Spinal cord (tissue), 10 donors: ENCODE measurements around the gene NME5. TPM values are rescaled to one million over a fixed set of nuclear protein-coding genes. Genes with fewer than 3 reads are reported as not detected.
"Not testable (repeated sequence)": the region's sequence is repeated elsewhere in the genome, so short reads cannot be mapped to it uniquely, and the experiment has no call there.

Experiments used
- DNase-seq, 6 donors: peaks; one replicate each; pipeline versions ENCODE4 v3.0.0 to v3.0.0-alpha.2; 2013 to 2015; ENCODE audit warnings: low spot score in 6 of 6, low read depth in 4 of 6
- H3K27ac ChIP-seq: one replicate; pipeline ENCODE4 v1.5.1; 2013; ENCODE audit warnings: low read depth, low read length, control low read depth
- H3K27me3 ChIP-seq: one replicate; pipeline ENCODE4 v1.6.1; 2013; ENCODE audit warnings: low read length; ENCODE audit not compliant: control insufficient read depth, insufficient read depth
- H3K36me3 ChIP-seq: one replicate; pipeline ENCODE4 v1.6.1; 2013; ENCODE audit warnings: low read length; ENCODE audit not compliant: control insufficient read depth, insufficient read depth
- H3K4me1 ChIP-seq: one replicate; pipeline ENCODE4 v1.6.1; 2013; ENCODE audit warnings: low read length; ENCODE audit not compliant: control insufficient read depth, insufficient read depth
- H3K4me3 ChIP-seq: one replicate; pipeline ENCODE4 v1.5.1; 2013; ENCODE audit warnings: low read depth, low read length, control low read depth
- H3K9me3 ChIP-seq: one replicate; pipeline ENCODE4 v1.6.1; 2013; ENCODE audit warnings: low read length; ENCODE audit not compliant: control insufficient read depth, insufficient read depth
- WGBS: methylation state at CpG from one replicate; pipeline ENCODE4 v1.1.5; 2013; ENCODE audit warnings: missing lambda C conversion rate; ENCODE audit not compliant: insufficient coverage; 5-methylcytosine and 5-hydroxymethylcytosine counted together
- polyA plus RNA-seq, 2 donors: library from polyadenylated mRNA; unstranded; fragments of 120-200 nt; gene quantifications; one replicate each; pipeline ENCODE4 v1.2.1, GENCODE V29; 2013; ENCODE audit not compliant: insufficient read length in 2 of 2
- total RNA-seq, 2 donors: library from RNA; depleted of rRNA in 1 of 2; stranded (reverse); fragments of 120-200 nt in 1 of 2; fragments of >200 nt in 1 of 2; gene quantifications; one replicate each; pipeline versions ENCODE4 v1.2.3 to v1.2.4, GENCODE V29; 2013 to 2014
- donor health status: healthy.

NME5 gene
- total and polyA plus RNA-seq, 4 donors: 17.0 to 24.4 (median 22.4) TPM

DNA sequence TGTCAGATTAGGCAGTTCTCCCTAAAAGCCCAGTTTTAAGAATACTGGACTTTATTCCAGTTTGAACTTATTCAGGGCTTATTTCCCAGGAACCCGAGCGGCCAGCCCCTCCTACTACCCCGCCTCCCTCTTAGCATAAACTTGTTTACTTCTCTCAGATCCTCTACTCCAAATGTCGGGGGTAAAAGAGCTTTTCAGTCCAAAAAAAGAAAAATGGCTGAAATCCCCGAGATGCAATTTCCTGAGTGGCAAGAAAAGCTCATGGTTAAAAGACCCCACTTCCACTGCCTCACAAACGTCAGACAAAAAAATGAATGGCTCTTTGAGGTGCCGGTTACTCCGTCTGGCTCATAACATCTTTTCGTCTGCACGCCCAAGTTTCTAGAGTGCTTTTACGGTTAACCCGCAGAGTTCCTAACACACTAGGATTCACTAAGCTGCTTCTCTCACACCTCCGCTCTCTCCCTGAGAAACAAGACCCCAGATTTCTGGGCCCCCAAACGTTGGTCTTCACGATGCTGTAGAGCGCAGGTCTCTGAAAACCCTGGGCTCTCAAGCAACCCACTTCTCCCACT, 38.8 kb upstream of the NME5 start:
- Histone ChIP-seq H3K4me1 (peaks cover 19% of the 10 kb centered on the region), H3K27ac (peak overlapping the region; percentile 94), H3K27me3 (no peaks in the 10 kb centered on the region), H3K9me3 (no peaks in the 10 kb centered on the region), H3K36me3 (peaks cover 33% of the 10 kb centered on the region), H3K4me3 (peak overlapping the region; percentile 95)
- DNase-seq: peak in 5 of 6 donors; percentile 17 to 57 (median 26)
- WGBS: 0% methylated on average over 15 of the region's 16 CpGs

DNA sequence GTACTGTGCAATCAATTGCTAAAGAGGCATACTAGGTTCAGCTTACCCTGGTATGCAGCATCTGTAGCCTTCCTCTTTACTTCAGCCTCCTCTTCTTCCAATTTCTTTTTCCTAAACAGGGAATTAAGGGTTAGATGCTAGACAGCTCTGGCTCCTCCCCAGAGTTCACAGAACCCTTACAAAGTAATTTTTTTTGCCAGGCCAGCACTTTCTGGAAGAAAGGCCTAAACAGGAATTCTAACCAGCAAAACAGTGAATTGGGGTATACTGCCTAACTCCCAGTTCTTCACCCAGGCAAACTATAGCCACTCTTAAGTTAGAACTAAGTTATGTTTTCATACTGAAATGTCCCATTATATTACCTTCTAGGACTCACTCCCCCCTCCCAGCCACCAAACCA, 31.1 kb upstream of the NME5 start:
- Histone ChIP-seq H3K36me3 (peaks cover 68% of the 10 kb centered on the region), H3K4me1 (no peaks in the 10 kb centered on the region), H3K27ac (no peak overlapping the region), H3K9me3 (no peaks in the 10 kb centered on the region), H3K4me3 (no peak overlapping the region), H3K27me3 (no peaks in the 10 kb centered on the region)
- no peak for DNase-seq

- no peak for DNase-seq
- peaks cover 70% of the 10 kb centered on the region for H3K36me3 ChIP-seq
- no CpG with 5 or more reads among the region's 5 CpGs for WGBS
- H3K27ac ChIP-seq: no peak overlapping the region
- H3K9me3 ChIP-seq: no peaks in the 10 kb centered on the region
- H3K27me3 ChIP-seq: no peaks in the 10 kb centered on the region
- no peak overlapping the region for H3K4me3 ChIP-seq
- no peaks in the 10 kb centered on the region for H3K4me1 ChIP-seq
These were observed 29.9 kb upstream of the NME5 start for GRCh38 chr5:138169124-138169523.

DNA sequence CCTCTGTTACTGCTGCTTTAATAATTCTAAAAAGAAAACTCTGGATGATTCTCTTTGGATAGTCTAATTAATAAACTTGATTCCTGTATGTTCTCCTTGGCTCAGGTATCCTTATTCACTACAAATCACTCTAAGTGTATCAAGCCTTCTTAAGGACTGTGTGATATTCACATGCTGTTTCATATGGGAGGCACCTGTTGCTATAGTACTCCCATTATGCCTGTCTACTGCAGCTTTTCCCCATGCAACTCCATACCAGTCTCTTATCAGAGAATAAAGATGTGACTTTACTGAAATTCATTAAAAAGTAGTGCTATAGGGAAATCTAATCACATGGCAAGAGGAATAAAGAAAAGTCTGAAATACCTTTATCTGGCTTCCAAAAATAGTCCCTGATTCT, 24.5 kb upstream of the NME5 start:
- H3K36me3 ChIP-seq: peaks cover 77% of the 10 kb centered on the region
- H3K27ac ChIP-seq: no peak overlapping the region
- no peaks in the 10 kb centered on the region for H3K27me3 ChIP-seq
- H3K4me3 ChIP-seq: no peak overlapping the region
- H3K4me1 ChIP-seq: no peaks in the 10 kb centered on the region
- no peaks in the 10 kb centered on the region for H3K9me3 ChIP-seq
- no peak for DNase-seq

DNA sequence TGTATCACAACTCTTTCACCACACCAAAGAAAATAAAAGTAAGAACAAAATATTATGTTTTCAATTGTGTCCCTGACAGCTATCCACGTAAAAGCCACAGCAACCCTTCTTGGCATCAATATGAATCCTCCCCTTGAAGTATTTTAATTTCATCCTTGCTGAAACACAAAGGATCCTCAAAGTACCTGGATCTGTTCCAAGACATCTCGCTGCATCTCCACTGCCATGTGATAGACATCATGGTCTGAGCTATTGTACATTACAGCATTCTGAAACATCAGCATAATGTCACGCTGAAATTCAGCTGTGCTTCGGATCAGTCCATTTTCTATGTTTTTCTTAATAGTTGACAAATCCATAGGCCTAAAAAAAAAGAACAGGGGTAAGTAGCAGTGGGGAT, 21.5 kb upstream of the NME5 start:
- H3K27ac ChIP-seq: no peak overlapping the region
- no peak for DNase-seq
- H3K4me1 ChIP-seq: no peaks in the 10 kb centered on the region
- no peaks in the 10 kb centered on the region for H3K27me3 ChIP-seq
- H3K4me3 ChIP-seq: no peak overlapping the region
- 94% methylated on average over 2 of the region's 4 CpGs for WGBS
- H3K36me3 ChIP-seq: peaks cover 77% of the 10 kb centered on the region
- H3K9me3 ChIP-seq: no peaks in the 10 kb centered on the region

DNA sequence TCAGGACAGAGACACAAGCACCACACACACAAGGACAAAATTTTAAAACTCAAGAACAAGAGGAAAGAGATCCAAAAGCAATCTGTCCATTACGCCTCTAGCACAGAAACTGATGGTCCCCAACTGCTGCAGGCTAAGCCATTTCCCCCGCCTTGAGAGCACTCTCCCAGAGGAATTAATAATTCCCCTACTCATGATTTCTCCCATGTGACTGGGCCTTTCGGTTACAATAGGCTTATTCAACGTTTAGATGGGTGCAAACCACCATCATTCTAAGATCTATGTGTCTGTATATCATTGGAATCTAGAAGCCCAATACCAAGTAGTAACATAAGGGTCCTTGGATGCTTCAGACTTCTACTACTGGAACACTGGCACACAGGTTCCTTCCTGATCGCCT, 20.4 kb upstream of the NME5 start:
- Histone ChIP-seq H3K4me1 (no peaks in the 10 kb centered on the region), H3K27me3 (no peaks in the 10 kb centered on the region), H3K27ac (no peak overlapping the region), H3K36me3 (peaks cover 67% of the 10 kb centered on the region), H3K4me3 (no peak overlapping the region), H3K9me3 (no peaks in the 10 kb centered on the region)
- 80% methylated on average over 2 of the region's 5 CpGs for WGBS
- no peak for DNase-seq

GRCh38 chr5:138157626-138158025, 18.4 kb upstream of the NME5 start:
- no peak for DNase-seq
- Histone ChIP-seq H3K4me3 (no peak overlapping the region), H3K27ac (no peak overlapping the region), H3K27me3 (no peaks in the 10 kb centered on the region), H3K9me3 (no peaks in the 10 kb centered on the region), H3K36me3 (peaks cover 49% of the 10 kb centered on the region), H3K4me1 (no peaks in the 10 kb centered on the region)
- WGBS: no CpG with 5 or more reads among the region's 1 CpG

DNA sequence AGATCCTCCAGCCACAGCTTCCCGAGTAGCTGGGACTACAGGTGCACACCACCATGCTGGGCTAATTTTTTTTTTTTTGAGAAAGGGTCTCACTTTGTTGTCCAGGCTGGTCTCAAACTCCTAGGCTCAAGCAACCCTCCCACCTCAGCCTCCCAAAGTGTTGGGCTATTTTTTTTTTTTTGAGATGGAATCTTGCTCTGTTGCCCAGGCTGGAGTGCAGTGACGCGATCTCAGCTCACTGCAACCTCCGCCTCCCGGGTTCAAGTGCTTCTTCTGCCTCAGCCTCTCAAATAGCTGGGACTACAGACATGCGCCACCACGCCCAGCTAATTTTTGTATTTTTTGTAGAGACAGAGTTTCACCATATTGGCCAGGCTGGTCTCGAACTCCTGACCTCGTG, 16.7 kb upstream of the NME5 start:
- 100% methylated on average over 4 of the region's 9 CpGs for WGBS
- not testable (repeated sequence) for H3K27ac ChIP-seq, H3K27me3 ChIP-seq, H3K4me3 ChIP-seq, H3K9me3 ChIP-seq, H3K4me1 ChIP-seq, DNase-seq
- H3K36me3 ChIP-seq: peaks cover 35% of the 10 kb centered on the region

GRCh38 chr5:138149530-138149929, 10.3 kb upstream of the NME5 start:
- DNase-seq: no peak
- H3K9me3 ChIP-seq: no peaks in the 10 kb centered on the region
- H3K27me3 ChIP-seq: no peaks in the 10 kb centered on the region
- no peak overlapping the region for H3K27ac ChIP-seq
- H3K4me1 ChIP-seq: no peaks in the 10 kb centered on the region
- no peak overlapping the region for H3K4me3 ChIP-seq
- no peaks in the 10 kb centered on the region for H3K36me3 ChIP-seq
- no CpG with 5 or more reads among the region's 3 CpGs for WGBS

GRCh38 chr5:138148811-138149210, 9.6 kb upstream of the NME5 start:
- Histone ChIP-seq H3K4me1 (no peaks in the 10 kb centered on the region), H3K4me3 (no peak overlapping the region), H3K27me3 (no peaks in the 10 kb centered on the region), H3K9me3 (no peaks in the 10 kb centered on the region), H3K36me3 (no peaks in the 10 kb centered on the region), H3K27ac (no peak overlapping the region)
- no peak for DNase-seq
- 67% methylated on average over 1 of the region's 1 CpG for WGBS
